ENCODE results near the gene HHLA2. TPM values are rescaled to one million over a fixed set of nuclear protein-coding genes. Genes with fewer than 3 reads are reported as not detected.
"Not testable (repeated sequence)": the region's sequence is repeated elsewhere in the genome, so short reads cannot be mapped to it uniquely, and the experiment has no call there.

Gene HHLA2
- total RNA-seq, result not detected in 2 replicates
- long read RNA-seq, result 0 reads

GRCh38 chr3:108296239-108296638 lies at the start of gene HHLA2:
HHLA2 (plus strand) TSS chr3:108296548; CDS start chr3:108351814, 55,266 bp downstream.
- peaks cover under 1% of the 10 kb centered on the region for H3K36me3 Mint-ChIP-seq (ENCODE audit: insufficient read depth)
- no peaks in the 10 kb centered on the region for H3K27me3 Mint-ChIP-seq
- H3K4me3 Mint-ChIP-seq (ENCODE audit: low read depth), result no peak within 1 kb of the TSS
- H3K27ac Mint-ChIP-seq, result no peak within 1 kb of the TSS
- H3K4me1 Mint-ChIP-seq (ENCODE audit: low read depth), result peaks cover 4% of the 10 kb centered on the region
- no peak for DNase-seq (ENCODE audit: low spot score, unreplicated experiment)
- peaks cover 6% of the 10 kb centered on the region for H3K9me3 Mint-ChIP-seq (ENCODE audit: low read depth)
- TF ChIP-seq CTCF (IDR thresholded peaks at IDR 0.05; ENCODE audit: unreplicated experiment), result no peak

- Mint-ChIP-seq H3K4me3 (ENCODE audit: low read depth) (no peak overlapping the region), H3K36me3 (ENCODE audit: insufficient read depth) (no peaks in the 10 kb centered on the region), H3K27ac (no peak overlapping the region), H3K27me3 (no peaks in the 10 kb centered on the region), H3K4me1 (ENCODE audit: low read depth) (no peaks in the 10 kb centered on the region), H3K9me3 (ENCODE audit: low read depth) (peaks cover 7% of the 10 kb centered on the region)
- no peak for TF ChIP-seq CTCF (IDR thresholded peaks at IDR 0.05; ENCODE audit: unreplicated experiment)
- DNase-seq (ENCODE audit: low spot score, unreplicated experiment), result no peak
These were observed 45.7 kb upstream of the HHLA2 start for GRCh38 chr3:108250626-108251025.

GRCh38 chr3:108251265-108251664 lies 45.1 kb upstream of the HHLA2 start:
- Mint-ChIP-seq H3K9me3 (ENCODE audit: low read depth) (peaks cover 7% of the 10 kb centered on the region), H3K27ac (no peak overlapping the region), H3K36me3 (ENCODE audit: insufficient read depth) (no peaks in the 10 kb centered on the region), H3K4me1 (ENCODE audit: low read depth) (no peaks in the 10 kb centered on the region), H3K4me3 (ENCODE audit: low read depth) (no peak overlapping the region), H3K27me3 (no peaks in the 10 kb centered on the region)
- DNase-seq (ENCODE audit: low spot score, unreplicated experiment), result no peak
- no peak for TF ChIP-seq CTCF (IDR thresholded peaks at IDR 0.05; ENCODE audit: unreplicated experiment)

GRCh38 chr3:108251844-108252243 lies 44.5 kb upstream of the HHLA2 start:
- H3K36me3 Mint-ChIP-seq (ENCODE audit: insufficient read depth), result no peaks in the 10 kb centered on the region
- TF ChIP-seq CTCF (IDR thresholded peaks at IDR 0.05; ENCODE audit: unreplicated experiment), result no peak
- no peaks in the 10 kb centered on the region for H3K27me3 Mint-ChIP-seq
- H3K9me3 Mint-ChIP-seq (ENCODE audit: low read depth), result peaks cover 8% of the 10 kb centered on the region
- no peak for DNase-seq (ENCODE audit: low spot score, unreplicated experiment)
- no peak overlapping the region for H3K27ac Mint-ChIP-seq
- no peaks in the 10 kb centered on the region for H3K4me1 Mint-ChIP-seq (ENCODE audit: low read depth)
- H3K4me3 Mint-ChIP-seq (ENCODE audit: low read depth), result no peak overlapping the region

GRCh38 chr3:108255131-108255530 lies 41.2 kb upstream of the HHLA2 start:
- Mint-ChIP-seq H3K4me3 (ENCODE audit: low read depth) (no peak overlapping the region), H3K9me3 (ENCODE audit: low read depth) (peaks cover 10% of the 10 kb centered on the region), H3K27me3 (no peaks in the 10 kb centered on the region), H3K36me3 (ENCODE audit: insufficient read depth) (no peaks in the 10 kb centered on the region), H3K4me1 (ENCODE audit: low read depth) (no peaks in the 10 kb centered on the region), H3K27ac (no peak overlapping the region)
- DNase-seq (ENCODE audit: low spot score, unreplicated experiment), result no peak
- TF ChIP-seq CTCF (IDR thresholded peaks at IDR 0.05; ENCODE audit: unreplicated experiment), result no peak

- DNase-seq (ENCODE audit: low spot score, unreplicated experiment); H3K36me3 Mint-ChIP-seq (ENCODE audit: insufficient read depth); H3K27me3 Mint-ChIP-seq; H3K4me3 Mint-ChIP-seq (ENCODE audit: low read depth): not testable (repeated sequence)
- peaks cover 16% of the 10 kb centered on the region for H3K4me1 Mint-ChIP-seq (ENCODE audit: low read depth)
- H3K27ac Mint-ChIP-seq, result peak overlapping the region; percentile 33
- peaks cover 20% of the 10 kb centered on the region for H3K9me3 Mint-ChIP-seq (ENCODE audit: low read depth)
These were observed 31.6 kb upstream of the HHLA2 start for GRCh38 chr3:108264534-108265298.

GRCh38 chr3:108268235-108268634 lies 28.1 kb upstream of the HHLA2 start:
- not testable (repeated sequence) for DNase-seq (ENCODE audit: low spot score, unreplicated experiment); H3K27me3 Mint-ChIP-seq; H3K4me3 Mint-ChIP-seq (ENCODE audit: low read depth); H3K36me3 Mint-ChIP-seq (ENCODE audit: insufficient read depth); H3K27ac Mint-ChIP-seq
- peaks cover 16% of the 10 kb centered on the region for H3K4me1 Mint-ChIP-seq (ENCODE audit: low read depth)
- H3K9me3 Mint-ChIP-seq (ENCODE audit: low read depth), result peaks cover 20% of the 10 kb centered on the region
